Kidney glomerular epithelial cell (primary cell): Measurements from ENCODE around the gene MAT2A.
"Not testable (repeated sequence)": the region's sequence is repeated elsewhere in the genome, so short reads cannot be mapped to it uniquely, and the experiment has no call there.

Experiments
- DNase-seq: peaks from one replicate; lab custom pipeline; 2025; lab: John Stamatoyannopoulos, UW

The MAT2A gene

DNA sequence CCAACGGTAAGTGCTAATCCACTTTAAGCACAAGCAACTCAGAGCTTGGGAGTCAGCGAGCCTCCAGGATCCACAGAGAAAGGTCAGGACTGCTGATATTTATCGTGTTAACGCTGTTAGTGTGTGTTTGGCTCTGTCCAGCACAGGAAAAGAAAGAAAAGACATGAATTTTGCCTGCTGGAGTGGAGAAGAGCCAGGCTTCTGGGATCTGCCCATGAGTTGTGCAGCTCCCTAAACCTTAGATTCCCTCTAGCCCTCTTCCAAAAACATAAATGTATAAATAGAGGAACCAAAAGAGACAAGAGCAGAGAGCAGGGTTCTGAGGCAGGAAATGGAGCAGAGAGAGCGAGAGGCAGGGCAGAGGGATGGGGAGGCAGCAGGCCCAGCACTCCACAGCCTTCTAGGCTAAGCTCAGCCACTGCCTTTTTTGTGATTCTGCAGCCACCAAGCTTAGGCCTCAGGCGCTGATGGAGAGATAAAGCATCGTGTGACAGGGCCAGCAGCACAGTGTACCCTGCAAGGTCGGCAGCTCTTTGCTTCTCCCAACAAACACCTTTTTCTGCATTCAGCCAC, 14.5 kb upstream of the MAT2A start:
- no peak for DNase-seq

DNA sequence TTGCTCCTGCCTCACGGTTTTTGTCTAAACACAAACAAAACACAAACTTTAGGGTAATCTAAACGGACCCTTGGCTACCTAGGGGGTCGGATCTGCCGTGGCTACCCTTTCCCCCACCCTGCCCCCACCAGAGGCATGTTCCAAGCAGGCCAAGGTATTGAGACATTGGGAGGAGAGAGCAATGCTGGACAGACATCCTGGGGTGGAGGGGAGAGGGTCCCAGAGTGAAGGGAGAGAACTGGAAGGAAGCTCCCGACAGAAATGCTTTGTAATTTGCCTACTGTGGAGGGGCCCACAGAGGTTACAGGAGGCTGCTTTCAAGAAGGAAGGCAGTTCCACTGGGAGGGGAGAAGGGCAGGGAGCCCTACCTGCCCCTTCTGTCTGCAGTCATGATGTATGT, 13.9 kb upstream of the MAT2A start:
- no peak for DNase-seq

DNA sequence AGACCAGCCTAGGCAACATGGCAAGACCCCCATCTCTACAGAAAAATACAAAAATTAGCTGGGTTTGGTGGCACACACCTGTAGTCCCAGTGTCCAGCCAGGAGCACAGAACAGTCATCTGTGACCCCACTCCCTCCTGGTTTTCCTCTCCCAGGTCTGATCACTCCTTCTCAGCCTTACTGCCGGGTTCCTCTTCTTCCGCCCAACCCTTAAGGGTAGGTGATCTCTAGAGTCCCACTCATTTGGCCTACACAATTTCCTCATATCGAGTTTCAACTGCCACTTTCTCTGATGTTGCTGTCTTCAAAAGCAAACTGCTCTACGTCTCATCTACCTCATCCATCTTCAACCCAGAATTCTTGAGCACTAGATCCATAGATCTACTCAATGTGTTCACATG, 13.4 kb upstream of the MAT2A start:
- DNase-seq: no peak

DNA sequence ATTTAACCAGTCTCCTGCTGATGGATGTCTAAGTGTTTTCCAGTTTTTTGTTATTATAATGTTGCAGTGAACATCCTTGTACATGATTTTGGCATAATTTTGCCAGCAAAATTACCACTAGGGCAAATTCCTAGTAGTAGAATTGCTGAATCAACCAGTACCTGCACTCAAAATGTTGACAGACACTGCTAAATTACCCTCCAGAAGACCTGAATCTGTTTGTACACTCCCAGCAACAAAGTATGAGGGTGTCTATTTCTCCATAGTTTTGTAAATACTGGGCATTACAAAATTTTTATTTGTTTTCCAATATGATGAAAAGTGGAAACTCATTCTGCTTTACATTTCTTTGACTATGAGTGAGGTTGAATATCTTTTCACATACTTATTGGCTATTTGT, 11.2 kb upstream of the MAT2A start:
- DNase-seq: no peak

DNA sequence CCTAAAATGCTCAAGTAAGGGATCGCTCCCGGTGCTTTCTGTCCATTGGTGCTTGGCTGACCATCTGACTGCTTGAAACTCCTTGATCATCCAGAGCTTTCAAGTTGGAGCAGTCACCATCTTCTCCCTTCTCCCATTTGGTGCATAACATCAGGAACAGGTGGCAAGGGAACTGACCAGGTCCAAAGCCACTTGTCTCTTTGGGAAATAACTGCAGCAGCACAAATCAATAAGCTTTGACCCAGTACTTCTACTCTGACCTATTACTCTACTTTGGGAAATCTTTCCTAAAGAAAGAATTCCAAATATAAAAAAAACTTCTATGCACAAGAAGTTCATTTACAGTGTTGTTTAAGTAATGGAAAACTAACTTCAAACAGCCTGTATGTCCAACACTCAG, 10.6 kb upstream of the MAT2A start:
- DNase-seq: no peak

DNA sequence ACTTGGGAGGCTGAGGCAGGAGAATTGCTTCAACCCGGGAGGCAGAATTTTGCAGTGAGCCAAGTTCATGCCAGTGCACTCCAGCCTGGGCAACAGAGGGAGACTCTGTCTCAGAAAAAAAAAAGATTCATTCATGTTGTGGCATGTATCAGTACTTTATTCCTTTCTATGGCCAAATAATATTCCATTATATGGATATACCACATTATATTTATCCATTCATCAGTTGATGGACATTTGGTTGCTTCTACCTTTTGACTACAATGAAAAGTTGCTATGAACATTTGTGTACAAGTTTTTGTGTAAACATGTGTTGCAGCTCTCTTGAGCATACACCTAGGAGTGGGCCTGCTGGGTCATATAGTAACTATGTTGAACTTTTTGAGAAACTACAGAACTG, 9.2 kb upstream of the MAT2A start:
- DNase-seq: no peak

DNA sequence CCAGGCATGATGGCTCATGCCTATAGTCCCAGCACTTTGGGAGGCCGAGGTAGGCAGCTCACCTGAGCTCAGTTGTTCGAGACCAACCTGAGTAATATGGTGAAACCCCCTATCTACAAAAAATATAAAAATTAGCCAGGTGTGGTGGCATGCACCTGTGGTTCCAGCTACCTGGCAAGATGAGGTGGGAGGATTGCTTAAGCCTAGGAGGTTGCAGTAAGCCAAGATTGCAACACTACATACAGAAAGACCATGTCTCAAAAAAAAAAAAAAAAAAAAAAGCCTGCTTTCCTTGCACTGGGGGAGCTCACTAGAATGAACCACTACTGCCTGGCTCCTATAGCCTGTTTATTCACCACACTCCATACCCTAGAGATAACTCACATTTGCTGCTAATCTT, 7.4 kb upstream of the MAT2A start:
- no peak for DNase-seq

DNA sequence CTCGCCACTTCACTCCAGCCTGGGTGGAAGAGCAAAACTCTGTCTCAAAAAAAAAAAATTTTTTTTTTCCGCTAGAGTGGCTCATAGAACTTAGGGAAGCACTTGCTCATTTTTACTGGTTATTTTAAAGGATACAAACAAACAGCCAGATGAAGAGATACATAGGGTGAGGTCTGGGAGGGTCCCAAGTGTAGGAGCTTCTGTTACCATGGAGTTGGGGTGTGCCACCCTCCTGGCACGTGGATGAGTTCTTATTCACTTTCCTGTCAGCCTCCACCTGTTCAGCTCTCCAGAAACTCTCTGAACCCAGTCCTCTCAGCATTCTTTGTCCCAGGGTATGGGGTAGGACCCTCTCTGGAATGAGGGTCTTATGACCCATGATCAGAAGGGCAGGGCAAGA, 4.9 kb upstream of the MAT2A start:
- DNase-seq: no peak

DNA sequence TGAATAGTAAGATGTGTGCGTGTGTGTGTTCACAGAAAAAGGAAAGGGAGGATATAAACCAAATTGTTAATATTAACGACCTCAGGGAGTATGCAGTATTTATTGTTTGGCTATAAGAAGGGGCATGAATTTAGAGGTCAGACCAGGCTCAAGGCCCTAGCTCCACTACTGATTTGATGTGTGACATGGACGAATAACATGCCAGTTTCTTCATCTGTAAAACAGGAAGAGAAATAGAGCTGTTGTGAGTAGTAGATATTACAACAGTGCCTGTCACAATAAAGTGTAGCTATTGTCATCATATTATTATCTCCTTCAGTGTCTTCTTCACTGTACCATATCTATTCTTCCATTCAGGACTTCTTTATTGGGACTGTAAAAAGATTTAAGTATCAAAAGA, 4.1 kb upstream of the MAT2A start:
- DNase-seq: no peak

DNA sequence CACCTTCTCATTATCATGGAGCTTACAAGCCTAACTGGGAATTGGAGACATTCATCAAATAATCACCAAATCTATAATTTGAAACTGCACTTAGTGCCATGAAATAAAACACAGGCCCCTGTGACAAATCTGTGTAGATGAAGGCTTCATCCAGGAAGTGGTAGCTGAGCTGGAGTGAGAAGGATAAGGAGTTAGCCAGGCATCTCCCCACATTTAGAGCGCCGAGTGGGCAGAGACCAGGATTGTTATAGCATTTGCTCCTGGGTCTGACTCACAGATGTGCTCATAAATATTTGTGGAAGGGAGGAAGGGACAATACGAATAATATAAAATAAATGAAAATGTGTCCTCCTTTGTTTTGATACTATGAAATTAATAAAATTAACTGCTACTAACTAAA, 2.5 kb upstream of the MAT2A start:
- peak; percentile 66 for DNase-seq

DNA sequence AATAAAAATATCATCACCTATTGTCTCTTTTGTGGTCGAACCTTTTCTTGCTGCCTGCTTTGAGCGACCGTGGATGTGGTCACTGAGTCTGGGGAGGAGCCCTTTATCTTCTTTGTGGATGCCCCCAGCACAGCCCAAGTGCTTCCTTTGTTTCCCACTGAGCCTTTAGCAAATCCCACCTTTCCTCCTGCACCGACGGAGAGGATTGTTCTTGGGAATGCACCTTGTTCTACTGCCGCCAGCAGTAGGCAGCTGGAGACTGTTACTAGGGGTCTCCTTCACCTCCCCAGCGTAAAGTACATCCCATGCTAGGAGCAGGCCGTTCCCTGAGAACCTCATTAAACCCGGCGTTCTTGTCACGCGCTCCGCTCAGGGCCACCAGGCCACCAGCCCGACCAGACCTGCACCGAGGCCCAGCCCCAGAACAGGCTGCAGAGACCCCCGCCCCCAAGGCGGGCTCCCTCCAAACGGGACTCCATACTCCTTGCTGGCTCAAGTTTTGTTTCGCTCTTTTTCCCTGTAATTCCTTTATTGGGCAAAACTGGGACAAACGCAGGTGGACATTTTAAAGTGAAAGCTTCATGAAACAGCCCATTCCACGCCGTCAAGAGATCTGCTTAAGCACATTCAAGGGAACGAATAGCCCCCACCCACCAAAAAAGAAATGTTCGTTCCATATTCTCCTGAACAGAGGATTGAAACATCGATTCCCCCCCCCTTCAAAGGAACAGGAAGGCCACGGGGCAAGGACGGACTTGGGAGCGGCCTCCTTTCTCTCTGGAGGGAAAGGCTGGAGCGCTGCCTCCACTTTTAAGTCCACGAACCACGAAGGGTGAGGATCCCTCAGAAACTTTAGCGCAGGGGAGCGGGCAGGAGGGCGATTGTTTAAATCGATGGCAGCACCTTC, 1.1 kb upstream of the MAT2A start:
- DNase-seq: peak; percentile 30

DNA sequence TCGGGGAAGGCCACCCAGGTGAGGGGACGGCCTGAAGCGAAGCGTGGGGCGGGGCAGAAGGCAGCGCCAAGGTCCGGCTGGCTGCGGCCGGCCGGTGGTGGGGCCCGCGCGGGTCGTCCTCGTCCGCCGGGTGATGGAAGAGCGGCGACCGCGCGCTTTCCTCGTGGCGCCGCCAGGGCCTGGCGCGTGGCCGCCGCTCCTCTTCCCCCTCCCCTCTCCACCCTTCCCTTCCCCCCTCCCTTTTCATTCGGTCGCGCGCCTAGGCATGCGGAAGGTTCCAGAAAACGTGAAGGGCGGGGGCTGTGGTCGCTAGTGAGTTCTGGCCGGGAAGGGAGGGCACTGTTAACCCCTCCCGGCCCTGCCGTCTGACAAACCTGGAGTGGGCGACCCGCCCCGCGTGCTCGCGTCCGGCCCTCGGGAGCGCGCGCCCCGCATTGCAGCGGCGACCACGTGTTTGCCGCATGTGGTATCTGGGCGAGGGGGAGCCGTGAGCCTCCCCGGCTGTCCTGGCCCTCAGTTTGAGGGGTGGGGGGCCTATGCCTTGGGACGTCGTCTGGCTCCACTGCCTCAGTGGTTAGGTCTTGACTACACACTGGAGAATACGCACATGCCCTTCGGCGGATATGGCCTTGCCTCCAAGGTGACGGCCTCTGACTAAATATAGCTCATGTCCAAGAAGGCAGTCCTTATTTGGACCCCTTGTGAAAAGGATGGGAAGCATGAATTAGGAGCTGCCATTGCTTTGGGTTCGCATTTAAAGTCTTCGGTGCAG, 579 bp downstream of the MAT2A start:
- DNase-seq: peak; percentile 16

DNA sequence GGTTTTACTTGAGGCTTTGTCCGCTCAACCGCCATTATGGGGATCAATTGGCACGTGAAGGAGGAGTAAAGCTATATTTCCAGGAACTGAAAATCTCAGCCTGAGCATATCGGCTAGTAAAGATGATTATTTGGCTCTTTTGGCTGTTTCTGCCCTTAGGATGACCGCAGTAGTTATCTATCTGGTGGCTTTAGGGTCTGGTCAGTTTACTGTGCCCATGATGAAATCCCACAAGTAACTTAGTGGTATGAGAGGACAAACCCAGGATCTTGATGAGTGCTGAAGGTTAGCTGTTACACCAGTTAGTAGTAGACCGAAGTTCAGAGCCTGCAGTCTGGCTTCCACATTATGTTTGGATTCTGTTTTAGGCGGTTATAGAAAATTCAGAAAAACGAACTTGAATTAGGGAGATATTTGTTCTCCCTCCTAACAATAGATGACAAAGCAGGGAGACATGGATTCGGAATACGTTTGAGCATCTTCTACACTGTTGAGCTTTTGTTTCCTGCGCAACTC, 1.2 kb downstream of the MAT2A start:
- DNase-seq: no peak

DNA sequence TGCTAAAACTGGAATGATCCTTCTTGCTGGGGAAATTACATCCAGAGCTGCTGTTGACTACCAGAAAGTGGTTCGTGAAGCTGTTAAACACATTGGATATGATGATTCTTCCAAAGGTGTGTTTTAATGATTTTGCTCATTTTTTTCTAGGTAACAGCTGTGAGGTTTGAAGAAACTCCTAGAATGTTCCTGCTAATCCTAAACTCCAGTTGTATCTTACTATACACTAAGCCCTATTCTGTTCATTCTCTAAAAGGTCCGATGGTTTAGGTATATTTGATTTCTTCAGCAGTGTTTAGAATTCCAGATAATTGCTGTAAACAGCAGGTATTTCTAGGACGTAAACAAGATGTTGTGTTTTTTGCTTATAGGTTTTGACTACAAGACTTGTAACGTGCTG, 2.3 kb downstream of the MAT2A start:
- no peak for DNase-seq

DNA sequence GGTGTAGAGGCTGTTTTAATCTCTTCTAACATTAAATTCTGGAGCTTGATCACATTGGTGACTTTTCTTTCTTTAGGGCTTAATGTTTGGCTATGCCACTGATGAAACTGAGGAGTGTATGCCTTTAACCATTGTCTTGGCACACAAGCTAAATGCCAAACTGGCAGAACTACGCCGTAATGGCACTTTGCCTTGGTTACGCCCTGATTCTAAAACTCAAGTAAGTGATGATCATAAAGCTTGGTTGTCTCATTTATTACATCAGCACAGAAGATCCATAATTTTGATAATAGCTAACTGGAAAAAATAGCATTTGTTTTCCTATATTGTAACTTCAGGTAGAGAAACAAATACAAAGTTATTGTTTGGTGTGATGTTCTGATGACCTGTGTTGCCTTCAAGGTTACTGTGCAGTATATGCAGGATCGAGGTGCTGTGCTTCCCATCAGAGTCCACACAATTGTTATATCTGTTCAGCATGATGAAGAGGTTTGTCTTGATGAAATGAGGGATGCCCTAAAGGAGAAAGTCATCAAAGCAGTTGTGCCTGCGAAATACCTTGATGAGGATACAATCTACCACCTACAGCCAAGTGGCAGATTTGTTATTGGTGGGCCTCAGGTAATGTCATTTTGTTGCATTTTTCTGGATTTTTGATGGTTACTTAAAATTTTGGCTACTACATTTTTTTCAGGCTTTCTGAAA, 2.9 kb downstream of the MAT2A start:
- no peak for DNase-seq

DNA sequence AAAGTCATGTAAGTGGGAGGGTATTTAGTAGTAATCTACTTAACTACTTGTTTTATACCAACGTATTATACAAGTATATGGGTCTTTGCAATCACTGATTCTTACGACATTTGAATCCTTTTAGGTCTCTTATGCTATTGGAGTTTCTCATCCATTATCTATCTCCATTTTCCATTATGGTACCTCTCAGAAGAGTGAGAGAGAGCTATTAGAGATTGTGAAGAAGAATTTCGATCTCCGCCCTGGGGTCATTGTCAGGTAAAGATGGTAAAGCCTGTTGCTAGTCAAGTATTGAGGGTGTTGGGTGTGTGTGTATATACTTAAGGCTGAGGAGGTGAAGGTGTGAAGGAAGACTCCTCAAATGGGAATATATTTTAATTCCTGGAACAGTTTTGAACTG, 3.8 kb downstream of the MAT2A start:
- DNase-seq: no peak

DNA sequence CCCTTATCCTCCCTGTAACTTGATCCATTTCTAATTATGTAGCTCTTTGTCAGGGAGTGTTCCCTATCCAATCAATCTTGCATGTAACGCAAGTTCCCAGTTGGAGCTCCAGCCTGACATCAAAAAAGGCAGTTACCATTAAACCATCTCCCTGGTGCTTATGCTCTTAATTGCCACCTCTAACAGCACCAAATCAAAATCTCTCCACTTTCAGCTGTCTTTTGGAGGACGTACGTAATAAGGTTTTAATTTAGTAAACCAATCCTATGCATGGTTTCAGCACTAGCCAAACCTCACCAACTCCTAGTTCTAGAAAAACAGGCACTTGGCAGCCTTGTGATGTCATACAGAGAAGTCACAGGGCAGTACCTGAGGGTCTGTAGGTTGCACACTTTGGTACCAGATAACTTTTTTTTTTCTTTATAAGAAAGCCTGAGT, 5.3 kb downstream of the MAT2A start:
- not testable (repeated sequence) for DNase-seq

DNA sequence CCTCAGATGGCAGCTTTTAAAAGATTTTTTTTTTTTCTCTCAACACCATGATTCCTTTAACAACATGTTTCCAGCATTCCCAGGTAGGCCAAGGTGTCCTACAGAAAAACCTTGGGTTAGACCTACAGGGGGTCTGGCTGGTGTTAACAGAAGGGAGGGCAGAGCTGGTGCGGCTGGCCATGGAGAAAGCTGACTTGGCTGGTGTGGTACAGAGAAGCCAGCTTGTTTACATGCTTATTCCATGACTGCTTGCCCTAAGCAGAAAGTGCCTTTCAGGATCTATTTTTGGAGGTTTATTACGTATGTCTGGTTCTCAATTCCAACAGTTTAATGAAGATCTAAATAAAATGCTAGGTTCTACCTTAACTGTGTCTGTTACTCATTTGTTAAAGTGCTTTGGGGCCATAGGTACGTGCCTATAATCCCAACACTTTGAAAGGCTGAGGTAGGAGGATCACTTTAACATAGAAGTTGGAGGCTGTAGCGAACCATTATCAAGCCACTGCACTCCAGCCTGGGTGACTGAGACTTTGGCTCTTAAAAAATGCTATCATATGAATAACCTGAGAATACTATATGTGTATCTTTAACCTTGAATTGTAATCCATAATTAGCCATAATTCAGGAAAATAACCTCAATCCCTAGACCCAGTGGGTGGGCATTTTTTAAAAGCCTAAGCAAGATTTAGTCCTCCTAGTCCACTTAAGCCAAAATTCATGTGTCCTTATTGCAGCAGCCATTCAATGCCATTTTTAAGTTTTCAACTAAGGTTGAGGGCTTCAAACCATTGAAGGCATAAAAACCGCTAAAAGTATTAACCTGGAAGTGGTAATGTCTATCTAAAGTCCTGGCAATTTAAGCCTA, 6.2 kb downstream of the MAT2A start:
- not testable (repeated sequence) for DNase-seq

DNA sequence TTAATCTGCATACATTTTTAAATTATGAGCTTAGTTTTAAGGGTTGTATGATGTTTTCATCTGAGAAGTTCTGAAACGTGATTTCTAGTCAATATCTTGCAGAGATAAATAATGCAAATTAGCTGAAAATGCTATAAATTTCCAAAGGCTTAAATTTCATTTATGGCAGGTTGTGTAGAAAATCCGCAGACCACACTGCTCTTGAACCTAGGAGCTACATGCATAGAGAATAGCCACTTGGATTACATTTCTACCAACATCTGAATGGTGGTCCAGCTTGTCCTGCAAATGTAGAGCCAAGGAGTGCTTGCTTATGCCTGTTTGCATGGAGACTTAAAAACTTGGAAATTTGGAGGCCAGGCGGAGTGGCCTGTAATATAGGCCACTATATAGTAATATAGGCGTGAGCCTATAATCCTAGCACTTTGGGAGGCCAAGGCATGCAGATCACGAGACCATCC, 6.8 kb downstream of the MAT2A start:
- no peak for DNase-seq

DNA sequence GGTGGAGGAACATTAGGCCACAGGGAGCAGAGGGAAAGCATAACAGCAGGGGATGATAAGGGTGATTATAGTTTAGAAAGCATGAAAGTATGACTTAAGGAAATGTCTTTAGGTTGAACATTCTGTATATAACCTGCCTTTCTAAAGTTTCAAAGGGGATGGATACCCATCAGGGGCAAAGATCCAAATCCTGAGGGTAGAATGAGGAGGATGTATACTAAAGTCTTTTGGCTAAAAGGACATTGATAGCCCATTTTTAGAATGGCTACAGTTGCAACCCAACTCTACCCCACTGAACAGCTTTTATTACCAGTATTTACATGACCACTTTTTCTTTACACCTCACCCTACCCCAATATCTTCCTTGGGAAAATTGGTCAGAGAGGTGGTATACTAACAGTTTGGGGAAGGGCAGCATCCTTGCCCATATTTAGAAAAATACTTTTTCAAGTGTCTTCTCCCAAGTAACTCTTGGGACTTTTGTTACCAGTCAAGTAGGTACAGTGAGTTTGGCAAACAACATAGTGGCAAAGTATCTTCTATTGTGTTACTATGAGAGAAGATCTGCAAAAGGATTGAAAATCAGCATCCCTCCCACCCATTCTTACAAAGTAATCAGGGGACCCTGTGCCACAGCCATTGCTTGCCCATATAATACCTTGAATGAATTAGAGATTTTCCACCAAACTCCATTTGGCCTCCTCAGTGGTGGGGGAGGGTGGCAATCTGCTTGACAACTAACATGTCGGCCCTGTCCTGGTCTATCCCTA, 8.3 kb downstream of the MAT2A start:
- no peak for DNase-seq
